GM23338 (cell line): ENCODE results near the gene BTBD19. TPM values are rescaled to one million over a fixed set of nuclear protein-coding genes. Genes with fewer than 3 reads are reported as not detected.
"Not testable (repeated sequence)": the region's sequence is repeated elsewhere in the genome, so short reads cannot be mapped to it uniquely, and the experiment has no call there.

ENCODE experiments used
- ATAC-seq: fragments of 200-7000 bp; cut with Tn5 transposase; 3 replicates; pipeline ENCODE4 v1.9.1; 2020
- DNase-seq: peaks from one replicate; pipeline ENCODE4 v3.0.0-alpha.2; 2015; ENCODE audit warnings: low spot score
- H2AFZ ChIP-seq: fragments of 200-600 bp; sonication (generic); 2 replicates; pipeline ENCODE4 v1.8.0; 2016; ENCODE audit warnings: antibody characterized with exemption, mild to moderate bottlenecking, moderate library complexity
- H3F3A ChIP-seq: fragments of 200-600 bp; sonication (generic); replicated peaks from 2 replicates; pipeline ENCODE4 v1.8.0; 2017; ENCODE audit warnings: antibody characterized with exemption, mixed run types, low read depth
- H3K27ac ChIP-seq: fragments of 200-600 bp; sonication (generic); 2 replicates; pipeline ENCODE4 v1.6.1; 2016; ENCODE audit warnings: low read depth
- H3K27me3 ChIP-seq: fragments of 200-600 bp; sonication (generic); 2 replicates; pipeline ENCODE4 v1.8.0; 2016; ENCODE audit warnings: mild to moderate bottlenecking, mixed run types, moderate library complexity; ENCODE audit not compliant: insufficient read depth
- H3K36me3 ChIP-seq: fragments of 200-600 bp; sonication (generic); 2 replicates; pipeline ENCODE4 v1.8.0; 2016; ENCODE audit warnings: mild to moderate bottlenecking; ENCODE audit not compliant: insufficient read depth
- H3K4me1 ChIP-seq: fragments of 200-600 bp; sonication (generic); 2 replicates; pipeline ENCODE4 v1.8.0; 2016; ENCODE audit warnings: mild to moderate bottlenecking, moderate library complexity; ENCODE audit not compliant: insufficient read depth
- H3K4me2 ChIP-seq: fragments of 200-600 bp; sonication (generic); 2 replicates; pipeline ENCODE4 v1.7.1; 2017; ENCODE audit warnings: mixed run types
- H3K4me3 ChIP-seq: fragments of 200-600 bp; sonication (generic); 2 replicates; pipeline ENCODE4 v1.6.1; 2016; ENCODE audit warnings: mixed run types
- H3K79me2 ChIP-seq: fragments of 200-600 bp; sonication (generic); replicated peaks from 2 replicates; pipeline ENCODE4 v1.8.0; 2017; ENCODE audit warnings: mild to moderate bottlenecking; ENCODE audit not compliant: insufficient read depth
- H3K9me2 ChIP-seq: fragments of 200-600 bp; sonication (generic); 2 replicates; pipeline ENCODE4 v1.8.0; 2017; ENCODE audit not compliant: insufficient read depth
- H4K20me1 ChIP-seq: fragments of 200-600 bp; sonication (generic); replicated peaks from 2 replicates; pipeline ENCODE4 v1.8.0; 2017; ENCODE audit warnings: mild to moderate bottlenecking; ENCODE audit not compliant: insufficient read depth
- H3K27ac Mint-ChIP-seq: 2 replicates; pipeline ENCODE4 v1.8.0; 2020; ENCODE audit warnings: inconsistent platforms, mild to moderate bottlenecking, moderate library complexity, mixed read lengths
- H3K27me3 Mint-ChIP-seq: 3 replicates; pipeline ENCODE4 v1.8.0; 2022; ENCODE audit warnings: low read depth, mild to moderate bottlenecking, moderate library complexity, mixed read lengths, inconsistent platforms; ENCODE audit not compliant: insufficient read depth, poor library complexity
- H3K36me3 Mint-ChIP-seq: 3 replicates; pipeline ENCODE4 v1.8.0; 2021; ENCODE audit warnings: low read depth, mild to moderate bottlenecking, inconsistent platforms, moderate library complexity, mixed read lengths
- H3K4me1 Mint-ChIP-seq: 3 replicates; pipeline ENCODE4 v1.8.0; 2020; ENCODE audit warnings: mild to moderate bottlenecking, inconsistent platforms, mixed read lengths
- H3K4me3 Mint-ChIP-seq: 3 replicates; pipeline ENCODE4 v1.8.0; 2021; ENCODE audit warnings: moderate library complexity, mild to moderate bottlenecking, inconsistent platforms, mixed read lengths
- H3K9me3 Mint-ChIP-seq: 3 replicates; pipeline ENCODE4 v1.8.0; 2020; ENCODE audit warnings: moderate library complexity, mild to moderate bottlenecking, inconsistent platforms, mixed read lengths
- CREB1 ChIP-seq: fragments of 250-450 bp; sonication (Bioruptor Pico); IDR thresholded peaks from 2 replicates; pipeline ENCODE4 v1.5.0; 2020; ENCODE audit warnings: low read depth, mild to moderate bottlenecking, moderate library complexity
- EZH2 ChIP-seq: fragments of 200-600 bp; sonication (generic); IDR thresholded peaks from one replicate; pipeline ENCODE4 v1.8.0; 2017; ENCODE audit warnings: antibody characterized with exemption, mild to moderate bottlenecking, low read depth; ENCODE audit not compliant: unreplicated experiment
- EZH2phosphoT487 ChIP-seq: fragments of 200-600 bp; sonication (generic); IDR thresholded peaks from one replicate; pipeline ENCODE4 v1.8.1; 2018; ENCODE audit warnings: antibody characterized with exemption; ENCODE audit not compliant: unreplicated experiment
- JUNB ChIP-seq: IDR thresholded peaks from one replicate; pipeline ENCODE4 v1.6.1; 2016; ENCODE audit warnings: antibody characterized with exemption; ENCODE audit not compliant: unreplicated experiment
- NANOG ChIP-seq: IDR thresholded peaks from 2 replicates; pipeline ENCODE4 v1.6.1; 2016; ENCODE audit warnings: antibody characterized with exemption, borderline replicate concordance
- POLR2AphosphoS5 ChIP-seq: IDR thresholded peaks from 2 replicates; pipeline ENCODE4 v1.6.1; 2016; ENCODE audit warnings: antibody characterized with exemption, low read depth
- STAT1 ChIP-seq: IDR thresholded peaks from one replicate; pipeline ENCODE4 v1.6.1; 2016; ENCODE audit warnings: antibody characterized with exemption; ENCODE audit not compliant: unreplicated experiment
- ZNF331 ChIP-seq: fragments of 250-450 bp; sonication (Bioruptor Pico); IDR thresholded peaks from 2 replicates; pipeline ENCODE4 v1.5.0; 2020; ENCODE audit warnings: low read depth, mild to moderate bottlenecking, moderate library complexity
- ZNF462 ChIP-seq: fragments of 250-450 bp; sonication (Bioruptor Pico); IDR thresholded peaks from 2 replicates; pipeline ENCODE4 v1.5.0; 2020; ENCODE audit warnings: mild to moderate bottlenecking, moderate library complexity
- polyA plus RNA-seq: library from polyadenylated mRNA; unstranded; fragments of >200 nt; fragmentation: Nextera tagmentation; extraction: Ambion mirVana; gene quantifications from 2 replicates; pipeline ENCODE4 v1.2.1, GENCODE V29; 2016
- total RNA-seq: library from RNA; depleted of rRNA; stranded (reverse); fragments of >200 nt; shearing (Covaris generic); gene quantifications from 2 replicates; pipeline ENCODE4 v1.2.3, GENCODE V29; 2014
- TF ChIP-seq, protein P1 (sequence below): IDR thresholded peaks from 2 replicates; pipeline ENCODE4 v1.6.1; 2016; ENCODE audit warnings: antibody characterized with exemption

The BTBD19 gene
- total and polyA plus RNA-seq, 2 experiments from 2014 or later: 0.37 to 0.66 TPM

DNA sequence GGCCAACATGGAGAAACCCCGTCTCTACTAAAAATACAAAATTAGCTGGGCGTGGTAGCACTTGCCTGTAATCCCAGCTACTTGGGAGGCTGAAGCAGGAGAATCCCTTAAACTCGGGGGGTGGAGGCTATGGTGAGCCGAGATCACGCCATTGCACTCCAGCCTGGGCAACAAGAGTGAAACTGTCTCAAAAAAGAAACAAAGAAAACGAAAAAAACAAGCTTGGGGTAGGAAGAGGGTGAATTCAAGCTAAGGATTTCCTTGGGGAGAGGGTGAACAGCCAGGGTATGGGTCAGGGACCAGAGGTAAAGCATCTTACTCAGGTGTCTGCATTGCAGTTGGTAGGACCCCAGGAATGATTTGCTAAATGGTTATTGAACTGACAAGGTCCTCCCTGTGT lies 41.9 kb upstream of the BTBD19 start:
- not testable (repeated sequence) for H3K9me2 ChIP-seq, H3K4me2 ChIP-seq, H2AFZ ChIP-seq, H3K4me1 ChIP-seq, DNase-seq, H3K4me3 Mint-ChIP-seq, H4K20me1 ChIP-seq, H3K4me3 ChIP-seq, H3K27ac Mint-ChIP-seq, H3K4me1 Mint-ChIP-seq, ATAC-seq, H3F3A ChIP-seq, H3K27me3 ChIP-seq, H3K27me3 Mint-ChIP-seq, H3K27ac ChIP-seq, H3K9me3 Mint-ChIP-seq, H3K79me2 ChIP-seq
- peaks cover 63% of the 10 kb centered on the region for H3K36me3 Mint-ChIP-seq
- H3K36me3 ChIP-seq: peaks cover 37% of the 10 kb centered on the region

DNA sequence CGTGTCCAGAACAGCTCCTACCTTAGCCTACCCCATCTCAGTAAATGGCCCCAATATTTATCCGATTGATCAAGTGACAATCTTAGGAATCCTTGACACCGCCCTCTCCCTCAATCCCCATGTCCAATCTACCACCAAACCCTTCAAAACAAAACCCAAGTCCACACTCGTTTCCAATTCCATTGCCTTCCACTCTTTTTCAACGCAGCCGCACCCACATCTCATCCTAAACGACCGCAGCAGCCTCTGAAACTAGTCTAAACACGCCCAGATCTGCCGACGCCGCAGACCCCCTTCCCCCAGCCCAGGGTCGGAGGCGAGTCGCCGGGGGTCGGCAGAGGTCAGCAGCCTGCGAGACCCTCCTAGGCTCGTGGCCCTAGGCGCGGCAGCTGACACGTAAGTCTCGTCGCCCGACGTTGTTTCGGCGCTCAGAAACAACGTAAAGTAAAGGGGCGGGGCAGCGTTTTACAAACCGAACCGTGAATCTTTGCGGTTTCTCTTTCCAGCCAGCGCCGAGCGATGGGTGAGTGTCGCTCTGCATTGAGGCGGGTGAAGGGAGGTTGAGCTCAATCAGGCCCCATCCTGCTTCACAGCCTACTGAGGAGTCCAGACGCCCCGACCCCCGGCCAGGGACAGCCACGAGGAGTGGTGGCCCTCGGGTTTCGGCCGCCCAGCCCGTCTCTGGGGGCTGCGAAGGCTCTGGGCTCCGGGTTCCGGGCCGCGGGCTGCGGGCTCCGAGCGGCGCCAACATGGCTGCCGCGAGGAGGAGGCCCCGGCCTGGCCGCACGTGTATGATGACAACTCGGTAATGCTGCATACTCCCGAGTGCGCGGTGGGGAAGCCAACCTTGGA lies 33.0 kb upstream of the BTBD19 start, which contains the start of gene RPS8:
TSS of gene RPS8 (plus strand) at position 463 of the 852 bp plus-strand sequence. CDS start at position 520, 57 bp downstream.
- Histone ChIP-seq H3K4me3 (peak within 1 kb of the TSS; percentile 99), H3K4me2 (peak within 1 kb of the TSS; percentile 100), H3K36me3 (peaks cover 37% of the 10 kb centered on the region), H2AFZ (peak within 1 kb of the TSS; percentile 9), H3K79me2 (peaks cover 43% of the 10 kb centered on the region), H3K4me1 (peaks cover 15% of the 10 kb centered on the region), H4K20me1 (peaks cover 35% of the 10 kb centered on the region), H3K9me2 (no peaks in the 10 kb centered on the region), H3K27me3 (no peaks in the 10 kb centered on the region), H3K27ac (peak within 1 kb of the TSS; percentile 90), H3F3A (peaks cover 52% of the 10 kb centered on the region)
- Mint-ChIP-seq H3K27me3 (peaks cover 25% of the 10 kb centered on the region), H3K36me3 (peaks cover 47% of the 10 kb centered on the region), H3K4me3 (peak within 1 kb of the TSS; percentile 87), H3K27ac (peak within 1 kb of the TSS; percentile 98), H3K4me1 (peaks cover 20% of the 10 kb centered on the region), H3K9me3 (no peaks in the 10 kb centered on the region; the same call in 2 of the 3 replicates)
- ATAC-seq: peak; percentile 85
- DNase-seq: peak; percentile 99
- TF ChIP-seq ZNF331: no peak
- no peak for TF ChIP-seq JUNB
- peak; percentile 99 for TF ChIP-seq POLR2AphosphoS5
- TF ChIP-seq, protein P1, sequence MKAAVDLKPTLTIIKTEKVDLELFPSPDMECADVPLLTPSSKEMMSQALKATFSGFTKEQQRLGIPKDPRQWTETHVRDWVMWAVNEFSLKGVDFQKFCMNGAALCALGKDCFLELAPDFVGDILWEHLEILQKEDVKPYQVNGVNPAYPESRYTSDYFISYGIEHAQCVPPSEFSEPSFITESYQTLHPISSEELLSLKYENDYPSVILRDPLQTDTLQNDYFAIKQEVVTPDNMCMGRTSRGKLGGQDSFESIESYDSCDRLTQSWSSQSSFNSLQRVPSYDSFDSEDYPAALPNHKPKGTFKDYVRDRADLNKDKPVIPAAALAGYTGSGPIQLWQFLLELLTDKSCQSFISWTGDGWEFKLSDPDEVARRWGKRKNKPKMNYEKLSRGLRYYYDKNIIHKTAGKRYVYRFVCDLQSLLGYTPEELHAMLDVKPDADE: peak; percentile 68
- TF ChIP-seq STAT1: no peak
- peak; percentile 99 for TF ChIP-seq CREB1 (CRISPR knock-in tag)
- no peak for TF ChIP-seq ZNF462
- TF ChIP-seq NANOG: no peak
- TF ChIP-seq EZH2: no peak
- no peak for TF ChIP-seq EZH2phosphoT487
